Mucosa of rectum (tissue), 2 donors: ENCODE data around the gene PIGB.
"Not testable (repeated sequence)": the region's sequence is repeated elsewhere in the genome, so short reads cannot be mapped to it uniquely, and the experiment has no call there.

Experiments used
- H3K27ac ChIP-seq, 2 donors: one replicate each; pipeline ENCODE4 v1.7.0; 2013; ENCODE audit warnings: inconsistent platforms in 2 of 2, low read depth in 2 of 2, low read length in 2 of 2
- H3K27me3 ChIP-seq, 2 donors: one replicate each; pipeline ENCODE4 v1.7.0; 2013; ENCODE audit warnings: low read length in 2 of 2; ENCODE audit not compliant: control insufficient read depth in 2 of 2, insufficient read depth in 2 of 2
- H3K36me3 ChIP-seq, 2 donors: one replicate each; pipeline ENCODE4 v1.7.0; 2013; ENCODE audit warnings: low read length in 2 of 2; ENCODE audit not compliant: control insufficient read depth in 2 of 2, insufficient read depth in 2 of 2
- H3K4me1 ChIP-seq, 2 donors: one replicate each; pipeline ENCODE4 v1.7.0; 2013; ENCODE audit warnings: low read length in 2 of 2, mild to moderate bottlenecking in 1 of 2; ENCODE audit not compliant: control insufficient read depth in 2 of 2, insufficient read depth in 2 of 2
- H3K4me3 ChIP-seq, 2 donors: one replicate each; pipeline ENCODE4 v1.7.0; 2013; ENCODE audit warnings: low read length in 2 of 2
- H3K9ac ChIP-seq, 2 donors: one replicate each; pipeline ENCODE4 v1.7.0; 2013; ENCODE audit warnings: low read length in 2 of 2, low read depth in 1 of 2, mild to moderate bottlenecking in 1 of 2
- H3K9me3 ChIP-seq, 2 donors: one replicate each; pipeline ENCODE4 v1.7.0; 2013; ENCODE audit warnings: low read length in 2 of 2; ENCODE audit not compliant: control insufficient read depth in 2 of 2
- donor health status: healthy.
- donor health status: Normal muscosa, but diverticular disease.

Gene PIGB

GRCh38 chr15:55366981-55367380 lies 48.0 kb downstream of the PIGB start:
- Histone ChIP-seq H3K27me3 (no peaks in the 10 kb centered on the region), H3K36me3 (peaks cover 4 to 7% of the 10 kb centered on the region in 2 donors), H3K9me3 (no peaks in the 10 kb centered on the region), H3K4me3 (no peak overlapping the region), H3K9ac (no peak overlapping the region), H3K27ac (no peak overlapping the region), H3K4me1 (no peaks in the 10 kb centered on the region)

DNA sequence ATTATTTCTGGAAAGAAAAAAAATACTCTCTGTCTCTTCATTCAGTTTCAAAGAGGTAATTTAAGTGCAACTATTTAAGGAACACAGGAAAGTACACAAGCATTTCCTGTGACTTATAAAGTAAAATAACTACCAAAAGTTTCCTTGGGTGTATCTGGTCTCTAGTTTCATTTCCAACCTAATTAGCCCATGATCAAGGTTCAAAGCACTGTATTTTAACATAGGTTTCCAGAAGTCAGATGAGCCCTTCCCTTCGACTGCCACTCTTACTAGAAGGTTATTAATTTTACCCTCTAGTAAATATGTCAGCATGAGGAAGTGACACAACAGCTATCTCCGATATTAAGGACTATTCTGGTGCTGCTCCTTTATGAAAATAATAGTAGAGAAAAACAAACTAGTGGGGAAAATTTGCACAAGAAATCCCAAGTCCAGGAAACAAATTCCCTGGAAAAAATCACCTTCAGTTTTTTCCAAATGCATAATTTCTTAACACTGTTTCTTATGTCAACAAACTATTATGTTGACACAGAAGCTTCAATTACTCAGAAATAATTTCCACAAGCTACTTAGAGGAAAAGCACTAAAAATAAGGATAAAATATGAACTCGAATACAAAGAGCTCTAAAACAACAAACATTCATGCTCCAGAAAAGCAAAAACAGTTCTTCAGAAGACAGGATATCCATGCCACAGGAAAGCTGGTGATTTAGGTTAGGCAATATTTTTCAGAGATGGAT lies 53.8 kb downstream of the PIGB start:
- Histone ChIP-seq H3K27me3 (no peaks in the 10 kb centered on the region), H3K4me1 (no peaks in the 10 kb centered on the region), H3K9me3 (no peaks in the 10 kb centered on the region), H3K36me3 (peaks cover 17 to 25% of the 10 kb centered on the region in 2 donors), H3K27ac (peak overlapping the region in 1 of 2 donors; percentile 15), H3K4me3 (no peak overlapping the region), H3K9ac (no peak overlapping the region)

DNA sequence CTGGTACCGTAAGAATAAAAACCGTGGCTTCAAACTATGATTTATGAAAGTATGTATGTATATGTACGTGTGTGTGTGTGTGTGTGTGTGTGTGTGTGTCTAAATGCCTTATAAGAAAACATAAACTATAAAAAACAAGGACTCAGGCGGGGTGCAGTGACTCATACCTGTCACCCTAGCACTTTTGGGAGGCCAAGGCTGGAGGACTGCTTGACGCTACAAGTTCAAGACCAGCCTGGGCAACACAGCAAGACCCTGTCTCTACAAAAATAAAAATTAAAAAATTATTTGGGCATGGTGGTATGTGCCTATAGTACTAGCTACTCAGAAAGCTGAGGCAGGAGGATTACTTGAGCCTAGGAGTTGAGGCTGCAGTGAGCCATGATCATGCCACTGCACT lies 60.1 kb downstream of the PIGB start:
- no peaks in the 10 kb centered on the region for H3K9me3 ChIP-seq
- no peak overlapping the region for H3K9ac ChIP-seq
- no peak overlapping the region for H3K27ac ChIP-seq
- H3K36me3 ChIP-seq, result peaks cover 18 to 33% of the 10 kb centered on the region in 2 donors
- H3K4me3 ChIP-seq, result no peak overlapping the region
- H3K27me3 ChIP-seq, result no peaks in the 10 kb centered on the region
- no peaks in the 10 kb centered on the region for H3K4me1 ChIP-seq

DNA sequence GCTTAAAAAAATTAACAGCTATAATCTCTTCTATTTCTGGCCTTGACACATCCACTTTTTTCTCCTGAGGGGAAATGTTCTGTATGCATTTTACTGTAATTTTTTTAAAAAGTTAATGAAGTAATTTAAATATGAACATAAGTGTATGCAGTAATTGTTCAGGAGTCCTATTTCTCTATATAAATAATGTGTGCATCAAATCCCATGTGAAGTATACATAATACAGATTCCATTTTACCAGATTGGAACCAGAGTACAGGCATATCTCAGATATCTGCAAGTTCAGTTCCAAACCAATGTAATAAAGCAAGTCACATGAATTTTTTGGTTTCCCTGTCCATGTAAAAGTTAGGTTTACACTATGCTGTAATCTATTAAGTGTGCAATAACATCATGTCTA lies 62.6 kb downstream of the PIGB start:
- Histone ChIP-seq H3K36me3 (peaks cover 9 to 33% of the 10 kb centered on the region in 2 donors), H3K27me3 (no peaks in the 10 kb centered on the region), H3K4me3 (no peak overlapping the region), H3K9me3 (no peaks in the 10 kb centered on the region), H3K9ac (no peak overlapping the region), H3K27ac (no peak overlapping the region), H3K4me1 (no peaks in the 10 kb centered on the region)

DNA sequence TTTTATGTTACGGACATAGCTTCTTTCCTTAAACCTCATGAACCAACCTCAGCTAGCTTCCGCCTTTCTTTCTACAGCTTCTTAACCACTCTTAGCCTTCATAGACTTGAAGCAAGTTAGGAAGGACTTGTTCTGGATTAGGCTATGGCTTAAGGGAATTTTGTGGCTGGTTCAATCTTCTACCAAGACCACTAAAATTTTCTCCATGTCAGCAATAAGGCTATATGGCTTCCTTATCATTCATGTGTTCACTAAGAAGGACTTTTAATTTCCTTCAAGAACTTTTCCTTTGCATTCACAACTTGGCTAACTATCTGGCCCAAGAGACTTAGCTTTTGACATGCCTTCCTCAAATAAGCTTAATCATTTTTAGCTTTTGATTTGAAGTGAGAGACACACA lies 64.7 kb downstream of the PIGB start:
- H3K4me1 ChIP-seq, result no peaks in the 10 kb centered on the region
- H3K9ac ChIP-seq, result no peak overlapping the region
- H3K27me3 ChIP-seq, result no peaks in the 10 kb centered on the region
- H3K27ac ChIP-seq, result no peak overlapping the region
- peaks cover 9 to 31% of the 10 kb centered on the region in 2 donors for H3K36me3 ChIP-seq
- no peak overlapping the region for H3K4me3 ChIP-seq
- no peaks in the 10 kb centered on the region for H3K9me3 ChIP-seq

- Histone ChIP-seq H3K9ac (no peak overlapping the region), H3K4me3 (no peak overlapping the region), H3K9me3 (no peaks in the 10 kb centered on the region), H3K27ac (no peak overlapping the region), H3K4me1 (no peaks in the 10 kb centered on the region), H3K27me3 (no peaks in the 10 kb centered on the region), H3K36me3 (peaks cover 9 to 26% of the 10 kb centered on the region in 2 donors)
Measured at GRCh38 chr15:55387027-55387426, 68.0 kb downstream of the PIGB start.

- Histone ChIP-seq H3K27me3 (no peaks in the 10 kb centered on the region), H3K4me1 (no peaks in the 10 kb centered on the region), H3K9ac (no peak overlapping the region), H3K36me3 (peaks cover 0 to 13% of the 10 kb centered on the region in 2 donors), H3K27ac (no peak overlapping the region), H3K4me3 (no peak overlapping the region), H3K9me3 (no peaks in the 10 kb centered on the region)
Measured at GRCh38 chr15:55389264-55389607, 70.2 kb downstream of the PIGB start.

GRCh38 chr15:55394694-55395093 lies 75.7 kb downstream of the PIGB start:
- no peak overlapping the region for H3K4me3 ChIP-seq
- no peak overlapping the region for H3K9ac ChIP-seq
- H3K27me3 ChIP-seq, result no peaks in the 10 kb centered on the region
- no peaks in the 10 kb centered on the region for H3K36me3 ChIP-seq
- peaks cover 0 to 3% of the 10 kb centered on the region in 2 donors for H3K9me3 ChIP-seq
- H3K4me1 ChIP-seq, result no peaks in the 10 kb centered on the region
- no peak overlapping the region for H3K27ac ChIP-seq

DNA sequence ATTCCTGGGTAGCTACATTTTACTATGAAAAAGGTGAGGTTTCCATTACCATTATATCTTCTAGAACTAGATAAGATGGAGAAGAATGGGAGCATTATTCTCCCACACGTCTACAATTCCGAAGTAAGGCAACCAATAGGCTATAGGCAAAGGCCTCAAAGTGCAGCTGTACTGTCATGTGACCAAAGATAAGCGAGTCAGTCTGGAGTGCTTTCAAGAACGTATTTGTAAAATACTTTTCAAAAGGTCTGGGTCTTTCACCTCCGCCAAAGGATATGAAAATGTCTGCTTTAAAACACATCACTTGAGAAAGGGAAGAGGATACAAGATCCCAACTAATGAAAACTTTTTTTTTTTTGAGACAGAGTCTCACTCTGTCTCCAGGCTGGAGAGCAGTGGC lies 79.2 kb downstream of the PIGB start:
- H3K27me3 ChIP-seq, result no peaks in the 10 kb centered on the region
- no peak overlapping the region for H3K9ac ChIP-seq
- no peaks in the 10 kb centered on the region for H3K36me3 ChIP-seq
- no peak overlapping the region for H3K27ac ChIP-seq
- peaks cover 2 to 3% of the 10 kb centered on the region in 2 donors for H3K4me1 ChIP-seq
- H3K4me3 ChIP-seq, result no peak overlapping the region
- peaks cover 0 to 3% of the 10 kb centered on the region in 2 donors for H3K9me3 ChIP-seq

DNA sequence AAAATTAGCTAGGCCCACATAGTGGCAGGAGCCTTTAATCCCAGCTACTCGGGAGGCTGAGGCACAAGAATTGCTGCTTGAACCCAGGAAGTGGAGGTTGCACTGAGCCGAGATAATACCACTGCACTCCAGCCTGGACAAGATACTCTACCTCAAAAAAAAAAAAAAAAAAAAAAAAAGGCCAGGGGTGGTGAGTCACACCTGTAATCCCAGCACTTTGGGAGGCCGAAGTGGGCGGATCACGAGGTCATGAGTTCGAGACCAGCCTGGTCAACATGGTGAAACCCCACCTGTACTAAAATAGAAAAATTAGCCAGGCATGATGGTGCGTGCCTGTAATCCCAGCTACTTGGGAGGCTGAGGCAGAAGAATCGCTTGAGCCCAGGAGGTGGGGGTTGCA lies 81.0 kb downstream of the PIGB start:
- H3K9ac ChIP-seq, result not testable (repeated sequence)

More for the DNA sequence above, 81.0 kb downstream of the PIGB start:
- H3K4me3 ChIP-seq, H3K4me1 ChIP-seq, H3K9me3 ChIP-seq, H3K27me3 ChIP-seq, H3K27ac ChIP-seq, H3K36me3 ChIP-seq: not testable (repeated sequence)
